ENCODE measurements around the gene NQO2. TPM values are rescaled to one million over a fixed set of nuclear protein-coding genes. Genes with fewer than 3 reads are reported as not detected.
"Not testable (repeated sequence)": the region's sequence is repeated elsewhere in the genome, so short reads cannot be mapped to it uniquely, and the experiment has no call there.

NQO2 gene
- polyA plus RNA-seq, 1 donor from 2014 or later = 33.2 TPM

- no peak for TF ChIP-seq EP300 (conservative IDR thresholded peaks at IDR 0.05; ENCODE audit: poor library complexity, severe bottlenecking)
Measured at GRCh38 chr6:3045369-3045768, 45.7 kb downstream of the NQO2 start (continued).

GRCh38 chr6:3045777-3046176 lies 46.1 kb downstream of the NQO2 start:
- H4K20me1 ChIP-seq (ENCODE audit: insufficient read depth) = no peaks in the 10 kb centered on the region
- no peaks in the 10 kb centered on the region for H3K9me3 ChIP-seq (ENCODE audit: low read length)
- H3K9me2 ChIP-seq (ENCODE audit: insufficient read depth, low read length) = no peaks in the 10 kb centered on the region
- no peaks in the 10 kb centered on the region for H3K36me3 ChIP-seq (ENCODE audit: insufficient read depth, low read length)
- H3K4me3 ChIP-seq (ENCODE audit: low read length) = no peak overlapping the region
- H3K79me2 ChIP-seq (replicated peaks; ENCODE audit: insufficient read depth, low read length) = no peaks in the 10 kb centered on the region
- H3F3A ChIP-seq (ENCODE audit: insufficient read depth, low read length, poor library complexity, severe bottlenecking) = no peaks in the 10 kb centered on the region
- TF ChIP-seq CTCF (IDR thresholded peaks at IDR 0.05; ENCODE audit: poor library complexity, severe bottlenecking) = no peak
- TF ChIP-seq TAF1 (IDR thresholded peaks at IDR 0.05; ENCODE audit: low read depth) = no peak
- no peak for TF ChIP-seq EP300 (conservative IDR thresholded peaks at IDR 0.05; ENCODE audit: poor library complexity, severe bottlenecking)
- no peak for TF ChIP-seq EZH2 (IDR thresholded peaks at IDR 0.05; ENCODE audit: borderline replicate concordance, insufficient read depth, low read length, poor library complexity, severe bottlenecking)
- TF ChIP-seq POLR2AphosphoS5 (IDR thresholded peaks at IDR 0.05) = no peak
- TF ChIP-seq SMC3 (conservative IDR thresholded peaks at IDR 0.05; ENCODE audit: poor library complexity) = no peak
- no peak for TF ChIP-seq REST (IDR thresholded peaks at IDR 0.05; ENCODE audit: borderline replicate concordance)
- TF ChIP-seq MXI1 (conservative IDR thresholded peaks at IDR 0.05; ENCODE audit: poor library complexity, severe bottlenecking) = no peak
- TF ChIP-seq RAD21 (conservative IDR thresholded peaks at IDR 0.05) = no peak
- no peak overlapping the region for H3K9ac ChIP-seq (ENCODE audit: low read length)
- no peak overlapping the region for H3K27ac ChIP-seq (ENCODE audit: low read length)
- H2AFZ ChIP-seq (ENCODE audit: low read depth, low read length) = no peak overlapping the region
- H3K4me2 ChIP-seq (ENCODE audit: low read length) = no peak overlapping the region
- no peaks in the 10 kb centered on the region for H3K27me3 ChIP-seq (ENCODE audit: insufficient read depth, low read depth, low read length)

- Histone ChIP-seq H3K9me2 (ENCODE audit: insufficient read depth, low read length) (no peaks in the 10 kb centered on the region), H3K79me2 (replicated peaks; ENCODE audit: insufficient read depth, low read length) (no peaks in the 10 kb centered on the region)
- TF ChIP-seq REST (IDR thresholded peaks at IDR 0.05; ENCODE audit: borderline replicate concordance) (no peak), RAD21 (conservative IDR thresholded peaks at IDR 0.05) (no peak), MXI1 (conservative IDR thresholded peaks at IDR 0.05; ENCODE audit: poor library complexity, severe bottlenecking) (no peak), TAF1 (IDR thresholded peaks at IDR 0.05; ENCODE audit: low read depth) (no peak), EZH2 (IDR thresholded peaks at IDR 0.05; ENCODE audit: borderline replicate concordance, insufficient read depth, low read length, poor library complexity, severe bottlenecking) (no peak)
Measured at GRCh38 chr6:3046295-3046694, 46.6 kb downstream of the NQO2 start.

GRCh38 chr6:3048009-3048408 lies 48.3 kb downstream of the NQO2 start:
- not testable (repeated sequence) for H3K9ac ChIP-seq (ENCODE audit: low read length); H3F3A ChIP-seq (ENCODE audit: insufficient read depth, low read length, poor library complexity, severe bottlenecking); H3K9me2 ChIP-seq (ENCODE audit: insufficient read depth, low read length); H3K27me3 ChIP-seq (ENCODE audit: insufficient read depth, low read depth, low read length); H3K36me3 ChIP-seq (ENCODE audit: insufficient read depth, low read length); H3K79me2 ChIP-seq (replicated peaks; ENCODE audit: insufficient read depth, low read length); H3K4me3 ChIP-seq (ENCODE audit: low read length); H3K9me3 ChIP-seq (ENCODE audit: low read length); H4K20me1 ChIP-seq (ENCODE audit: insufficient read depth); H3K4me2 ChIP-seq (ENCODE audit: low read length); H3K27ac ChIP-seq (ENCODE audit: low read length); H2AFZ ChIP-seq (ENCODE audit: low read depth, low read length)

More at GRCh38 chr6:3046295-3046694, 46.6 kb downstream of the NQO2 start:
- Histone ChIP-seq H3K27me3 (ENCODE audit: insufficient read depth, low read depth, low read length) (no peaks in the 10 kb centered on the region), H3K4me2 (ENCODE audit: low read length) (no peak overlapping the region), H3F3A (ENCODE audit: insufficient read depth, low read length, poor library complexity, severe bottlenecking) (no peaks in the 10 kb centered on the region), H4K20me1 (ENCODE audit: insufficient read depth) (no peaks in the 10 kb centered on the region), H3K27ac (ENCODE audit: low read length) (no peak overlapping the region), H3K4me3 (ENCODE audit: low read length) (no peak overlapping the region), H2AFZ (ENCODE audit: low read depth, low read length) (no peak overlapping the region), H3K9ac (ENCODE audit: low read length) (no peak overlapping the region), H3K9me3 (ENCODE audit: low read length) (no peaks in the 10 kb centered on the region), H3K36me3 (ENCODE audit: insufficient read depth, low read length) (no peaks in the 10 kb centered on the region)

All from neural cell (in vitro differentiated cells).